ENCODE results near the gene CLASP1. TPM values are rescaled to one million over a fixed set of nuclear protein-coding genes. Genes with fewer than 3 reads are reported as not detected.

Gene CLASP1
- total and polyA plus RNA-seq, 2 of the 8 experiments (the other 6 are each of a cell fraction or from before 2014, with no cell fraction given), result 7.3 to 53.9 TPM

- Histone ChIP-seq H2BK12ac (ENCODE audit: low read depth, low read length) (no peak overlapping the region), H3K4me2 (ENCODE audit: insufficient read depth in 1 of 2, low read depth in 2 of 2, low read length in 2 of 2) (no peak overlapping the region), H2AK5ac (ENCODE audit: low read depth, low read length) (no peak overlapping the region), H3K9me3 (ENCODE audit: insufficient read depth in 2 of 2, low read depth in 1 of 2, low read length in 1 of 2) (peaks cover 0 to 8% of the 10 kb centered on the region in 2 experiments; a peak in 1 of 4 replicates), H2BK5ac (ENCODE audit: low read depth, low read length) (no peak overlapping the region), H3K4ac (replicated peaks; ENCODE audit: insufficient read length, low read depth, low read length) (no peak overlapping the region), H3K9ac (replicated peaks in 1 of 4; ENCODE audit: extremely low read depth in 1 of 4, low read depth in 3 of 4, low read length in 3 of 4) (no peak overlapping the region), H3K56ac (replicated peaks; ENCODE audit: insufficient read length, low read depth, low read length) (no peak overlapping the region), H4K5ac (ENCODE audit: insufficient read length, low read depth, low read length) (no peak overlapping the region), H4K8ac (ENCODE audit: extremely low read depth, insufficient read depth, low read length) (no peak overlapping the region), H4K91ac (replicated peaks; ENCODE audit: insufficient read length, low read length) (no peak overlapping the region), H3K27me3 (replicated peaks in 1 of 4; ENCODE audit: control insufficient read depth in 3 of 4, extremely low read depth in 1 of 4, insufficient read depth in 3 of 4, low read length in 3 of 4) (no peaks in the 10 kb centered on the region), H2AFZ (ENCODE audit: low read length) (no peak overlapping the region), H3K23me2 (ENCODE audit: low read depth, low read length) (no peaks in the 10 kb centered on the region), H3K4me3 (ENCODE audit: extremely low read depth in 1 of 4, insufficient read depth in 2 of 4, low read depth in 3 of 4, low read length in 4 of 4) (no peak overlapping the region), H4K20me1 (replicated peaks in 1 of 2; ENCODE audit: control insufficient read depth in 1 of 2, insufficient read depth in 2 of 2, low read length in 2 of 2) (peaks cover 2% of the 10 kb centered on the region in 2 experiments), H3K27ac (ENCODE audit: low read depth, low read length) (no peak overlapping the region), H3K4me1 (replicated peaks in 1 of 4; ENCODE audit: control insufficient read depth in 3 of 4, insufficient read depth in 4 of 4, low read length in 3 of 4) (peaks cover 0 to 2% (median under 1%) of the 10 kb centered on the region in 4 experiments; a peak in 2 of 7 replicates), H2BK120ac (replicated peaks; ENCODE audit: low read depth, low read length) (no peak overlapping the region), H3K79me1 (ENCODE audit: low read depth, low read length) (no peaks in the 10 kb centered on the region), H3K79me2 (ENCODE audit: control insufficient read depth in 1 of 2, insufficient read depth in 2 of 2, low read length in 2 of 2) (peaks cover 3 to 16% of the 10 kb centered on the region in 2 experiments; a peak in 2 of 4 replicates), H3K18ac (ENCODE audit: extremely low read depth, low read length) (no peak overlapping the region), H3K14ac (ENCODE audit: insufficient read length) (no peak overlapping the region), H2BK20ac (ENCODE audit: low read length) (no peak overlapping the region), H3K23ac (ENCODE audit: insufficient read length) (no peak overlapping the region), H2BK15ac (ENCODE audit: low read length) (no peak overlapping the region), H3K36me3 (ENCODE audit: control insufficient read depth in 2 of 4, insufficient read depth in 4 of 4, low read length in 3 of 4) (peaks cover 0 to 25% (median 15%) of the 10 kb centered on the region in 4 experiments; a peak in 5 of 8 replicates)
- CTCF ChIA-PET (ENCODE audit: partially characterized antibody), result interaction anchor here (0.9 to 1.3 kb wide), 4 partner anchors 14 to 243 kb away, joined by 3 to 4 read pairs (median 4); no protein-coding TSS in a partner anchor
- no peak for DNase-seq (ENCODE audit: low read depth in 1 of 2, low spot score in 2 of 2)
- no peak for TF ChIP-seq NRF1 (IDR thresholded peaks at IDR 0.05; ENCODE audit: low read depth, low read length)
- no peak for TF ChIP-seq POLR2A (IDR thresholded peaks at IDR 0.05; ENCODE audit: control extremely low read depth in 1 of 2, low read depth in 2 of 2, low read length in 2 of 2)
- TF ChIP-seq SP4 (IDR thresholded peaks at IDR 0.05; ENCODE audit: low read length), result no peak
- TF ChIP-seq USF2 (IDR thresholded peaks at IDR 0.05; ENCODE audit: low read length), result no peak
- TF ChIP-seq SIN3A (conservative IDR thresholded peaks at IDR 0.05 in 1 of 2, IDR thresholded peaks at IDR 0.05 in 1 of 2; ENCODE audit: low read depth in 1 of 2, low read length in 2 of 2), result no peak
- TF ChIP-seq TAF7 (optimal IDR thresholded peaks at IDR 0.05; ENCODE audit: borderline replicate concordance, low read depth, low read length), result no peak
- no peak for TF ChIP-seq JUND (IDR thresholded peaks at IDR 0.05; ENCODE audit: low read length)
- POLR2A ChIA-PET (ENCODE audit: partially characterized antibody), result interaction anchor here (2.3 kb wide), 1 partner anchor 25 kb away, joined by 8 read pairs; the partner anchor contains the start of gene RNU4ATAC
- FAIRE-seq, result no peak
- 76% methylated on average over 3 of the region's 3 CpGs; no CpG with 5 or more reads in 1 of the 2 experiments for WGBS, 2 experiments (ENCODE audit: extremely low coverage in 1 of 2, insufficient coverage in 1 of 2, insufficient read length in 1 of 2, insufficient replicate concordance in 2 of 2, low coverage in 1 of 2, low lambda C conversion rate in 2 of 2, missing lambda C conversion rate in 1 of 2)
These were observed 144.3 kb downstream of the CLASP1 start for GRCh38 chr2:121505005-121505404.

All from H1 (cell line).